Left cardiac atrium (tissue), 4 donors: ENCODE data around the gene FPR1. TPM values are rescaled to one million over a fixed set of nuclear protein-coding genes. Genes with fewer than 3 reads are reported as not detected.

Experiments
- ATAC-seq, 2 donors: fragments of 200-7000 bp; cut with Tn5 transposase; one replicate each; pipeline ENCODE4 v1.9.1; 2020; ENCODE audit warnings: mild to moderate bottlenecking in 2 of 2, moderate library complexity in 2 of 2
- DNase-seq: peaks from one replicate; pipeline ENCODE4 v3.0.0-alpha.2; 2020
- intact Hi-C, 2 donors: fragments of 100-400 bp; cut with DNase I; formaldehyde crosslinking; loops; one replicate each; pipeline versions ENCODE4 v1.14.1 to v1.15.1; 2022 to 2023
- total RNA-seq, 2 donors: library from RNA; stranded (reverse); fragmentation: NEBNext Ultra II Directional; extraction: Animal tissue kit (Norgen Biotek cat#: 25700); gene quantifications; one replicate each; pipeline ENCODE4 v1.2.1, GENCODE V29; 2021
- donor health status: DM: no; HTN: yes; CAD: no.
- donor health status: DM: no; HTN: yes; CAD: no; lungs with severe emphysema.
- donor health status: DM: yes; HTN: yes; CAD: no.
- donor health status: Dilated cardiomyopathy.

Gene FPR1
- total RNA-seq, 2 donors from 2014 or later = 12.9 to 14.5 TPM

GRCh38 chr19:51714848-51715247, 36.8 kb downstream of the FPR1 start:
- ATAC-seq (peak in 1 of 2 donors; percentile 2), DNase-seq (no peak)
- intact Hi-C loops = loop anchor here in 1 of 2 donors (10.0 kb wide), 1 partner anchor 70 kb away; no protein-coding TSS in a partner anchor

GRCh38 chr19:51713319-51714285, 38.1 kb downstream of the FPR1 start:
- intact Hi-C loops = loop anchor here in 1 of 2 donors (10.0 kb wide), 1 partner anchor 71 kb away; no protein-coding TSS in a partner anchor
- DNase-seq = no peak
- peak in 1 of 2 donors; percentile 3 for ATAC-seq

DNA sequence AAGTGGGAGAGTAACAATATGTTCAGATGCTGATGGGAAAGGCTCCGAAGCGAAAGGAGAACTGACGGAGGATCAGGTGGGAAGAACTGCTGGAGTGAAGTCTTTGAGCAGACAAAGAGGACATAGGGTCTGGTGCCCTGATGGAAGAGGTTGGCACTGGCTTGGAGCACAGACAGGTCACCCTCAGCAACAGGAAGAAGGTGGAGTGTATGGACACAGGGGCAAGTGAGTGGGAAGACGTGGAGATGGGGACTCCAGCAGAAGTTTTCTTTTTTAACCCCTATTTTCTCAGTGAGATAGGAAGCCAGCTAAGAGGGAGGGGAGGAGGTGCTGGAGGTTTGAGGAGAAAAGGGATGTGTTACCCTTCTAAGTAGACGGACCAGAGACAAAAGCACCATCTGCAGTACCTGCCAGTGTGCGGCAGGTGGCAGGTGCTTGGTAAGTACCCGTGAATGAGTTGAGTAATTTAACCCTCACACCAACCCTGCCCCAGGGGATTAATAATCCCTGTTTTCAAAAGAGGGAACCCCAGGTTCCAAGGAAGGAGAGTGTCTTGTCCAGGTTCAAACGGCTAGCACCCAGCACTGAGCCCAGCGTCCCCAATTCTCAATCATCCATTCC, 39.1 kb downstream of the FPR1 start:
- no peak for DNase-seq
- intact Hi-C loops = loop anchor here in 1 of 2 donors (10.0 kb wide), 1 partner anchor 72 kb away; no protein-coding TSS in a partner anchor
- ATAC-seq = peak in 1 of 2 donors; percentile 0

DNA sequence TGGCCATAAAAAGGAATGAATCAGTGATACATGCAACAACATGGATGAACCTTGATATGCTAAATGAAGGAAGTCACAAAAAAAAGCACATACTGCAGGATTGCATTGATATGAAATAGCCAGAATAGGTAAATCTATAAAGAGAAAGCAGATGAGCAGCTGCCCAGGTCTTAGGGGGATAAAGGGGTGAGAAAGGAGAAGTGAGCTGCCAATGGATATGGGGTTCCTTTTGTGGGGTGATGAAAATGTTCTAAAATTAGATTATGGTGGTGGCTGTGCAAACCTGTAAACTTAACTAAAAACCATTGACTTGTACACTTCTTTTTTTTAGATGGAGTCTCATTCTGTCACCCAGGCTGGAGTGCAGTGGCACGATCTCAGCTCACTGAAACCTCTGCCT, 40.0 kb downstream of the FPR1 start:
- DNase-seq = no peak
- intact Hi-C loops = loop anchor here in 1 of 2 donors (10.0 kb wide), 1 partner anchor 73 kb away; no protein-coding TSS in a partner anchor
- no peak for ATAC-seq

- intact Hi-C loops = loop anchor here in 1 of 2 donors (10.0 kb wide), 1 partner anchor 75 kb away; no protein-coding TSS in a partner anchor
- no peak for ATAC-seq
- no peak for DNase-seq
These were observed 41.5 kb downstream of the FPR1 start for GRCh38 chr19:51710163-51710562.

GRCh38 chr19:51709575-51709974, 42.1 kb downstream of the FPR1 start:
- intact Hi-C loops = no loop called here
- DNase-seq (no peak), ATAC-seq (no peak)

GRCh38 chr19:51708811-51709210, 42.9 kb downstream of the FPR1 start:
- ATAC-seq (no peak), DNase-seq (no peak)
- intact Hi-C loops = no loop called here

DNA sequence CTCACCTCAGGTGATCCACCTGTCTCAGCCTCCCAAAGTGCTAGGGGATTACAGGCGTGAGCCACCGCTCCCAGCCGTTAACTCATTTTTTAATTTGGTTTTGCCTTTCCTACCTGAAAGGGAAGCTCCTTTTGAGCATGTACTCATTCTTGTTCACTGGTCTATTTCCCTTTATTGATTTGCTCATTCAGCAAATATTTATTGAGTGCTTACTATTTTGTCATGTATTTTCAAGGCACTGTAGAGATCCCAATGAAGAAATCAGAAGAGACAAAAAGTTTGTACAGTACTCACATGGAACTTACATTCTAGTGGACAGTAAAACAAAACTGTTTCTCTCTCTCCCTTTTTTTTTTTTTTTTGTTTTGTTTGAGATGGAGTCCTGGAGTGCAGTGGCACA, 44.8 kb downstream of the FPR1 start:
- intact Hi-C loops = no loop called here
- ATAC-seq = no peak
- no peak for DNase-seq

GRCh38 chr19:51706296-51706695, 45.4 kb downstream of the FPR1 start:
- DNase-seq = no peak
- intact Hi-C loops = no loop called here
- ATAC-seq = no peak

DNA sequence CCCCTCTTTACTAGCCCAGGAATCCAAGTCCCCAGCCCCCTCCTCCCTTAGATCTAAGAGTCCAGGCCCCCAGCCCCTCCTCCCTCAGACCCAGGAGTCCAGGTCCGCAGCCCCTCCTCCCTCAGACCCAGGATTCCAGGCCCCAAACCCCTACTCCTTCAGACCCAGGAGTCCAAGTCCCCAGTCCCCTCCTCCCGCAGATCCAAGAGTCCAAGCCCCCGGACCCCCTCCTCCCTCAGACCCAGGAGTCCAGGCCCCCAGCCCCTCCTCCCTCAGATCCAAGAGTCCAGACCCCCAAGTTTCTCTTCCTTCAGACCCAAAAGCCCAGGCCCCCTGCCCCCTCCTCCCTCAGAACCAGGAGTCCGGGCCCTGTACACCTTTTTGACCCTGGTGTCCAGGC, 47.1 kb downstream of the FPR1 start:
- intact Hi-C loops = loop anchor here in 1 of 2 donors (2.0 kb wide), 1 partner anchor 16 kb away; no protein-coding TSS in a partner anchor
- ATAC-seq = no peak
- no peak for DNase-seq

DNA sequence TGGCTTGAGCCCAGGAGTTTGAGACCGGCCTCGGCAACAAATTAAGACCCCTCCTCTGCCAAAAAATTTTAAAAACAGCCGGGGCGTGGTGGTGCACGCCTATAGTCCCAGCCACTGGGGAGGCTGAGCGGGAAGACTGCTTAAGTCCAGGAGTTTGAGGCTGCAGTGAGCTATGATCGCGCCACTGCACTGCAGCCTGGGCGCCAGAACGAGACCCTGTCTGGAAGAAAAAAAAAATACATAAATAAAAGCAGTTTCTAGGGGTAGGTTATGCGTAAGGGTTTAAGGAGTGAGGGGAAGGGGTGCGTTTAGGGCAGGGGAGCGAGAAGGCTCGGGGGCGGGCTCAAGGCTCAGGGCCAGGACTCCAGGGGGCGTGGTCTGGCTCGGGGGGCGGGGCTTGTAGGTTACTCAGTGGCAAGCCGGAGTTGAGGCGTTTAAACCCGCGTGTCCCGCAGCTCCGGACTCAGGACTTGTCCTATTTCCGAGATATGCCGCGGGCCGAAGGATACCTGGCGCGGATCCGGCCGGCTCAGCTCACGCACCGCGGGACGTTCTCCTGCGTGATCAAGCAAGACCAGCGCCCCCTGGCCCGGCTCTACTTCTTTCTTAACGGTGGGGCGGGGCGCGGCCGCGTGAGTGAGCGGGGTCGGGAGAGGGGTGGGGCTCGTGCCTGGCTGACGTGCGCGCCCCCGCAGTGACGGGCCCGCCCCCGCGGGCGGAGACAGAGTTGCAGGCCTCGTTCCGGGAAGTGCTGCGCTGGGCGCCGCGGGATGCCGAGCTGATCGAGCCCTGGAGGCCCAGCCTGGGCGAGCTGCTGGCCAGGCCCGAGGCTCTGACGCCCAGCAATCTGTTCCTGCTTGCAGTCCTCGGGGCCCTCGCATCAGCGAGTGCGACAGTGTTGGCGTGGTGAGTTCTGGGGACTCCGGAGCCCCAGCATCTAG, 47.8 kb downstream of the FPR1 start:
- intact Hi-C loops = loop anchor here in 1 of 2 donors (2.0 kb wide), 1 partner anchor 15 kb away; no protein-coding TSS in a partner anchor
- DNase-seq = peak; percentile 98
- ATAC-seq = peak; percentile 86 to 95

- peak in 1 of 2 donors; percentile 0 for ATAC-seq
- intact Hi-C loops = no loop called here
- DNase-seq = no peak
These were observed 48.7 kb downstream of the FPR1 start for GRCh38 chr19:51702825-51703574.

- ATAC-seq (peak; percentile 24 to 28), DNase-seq (peak; percentile 86)
- intact Hi-C loops = no loop called here
These were observed 49.4 kb downstream of the FPR1 start for GRCh38 chr19:51702103-51702824.

DNA sequence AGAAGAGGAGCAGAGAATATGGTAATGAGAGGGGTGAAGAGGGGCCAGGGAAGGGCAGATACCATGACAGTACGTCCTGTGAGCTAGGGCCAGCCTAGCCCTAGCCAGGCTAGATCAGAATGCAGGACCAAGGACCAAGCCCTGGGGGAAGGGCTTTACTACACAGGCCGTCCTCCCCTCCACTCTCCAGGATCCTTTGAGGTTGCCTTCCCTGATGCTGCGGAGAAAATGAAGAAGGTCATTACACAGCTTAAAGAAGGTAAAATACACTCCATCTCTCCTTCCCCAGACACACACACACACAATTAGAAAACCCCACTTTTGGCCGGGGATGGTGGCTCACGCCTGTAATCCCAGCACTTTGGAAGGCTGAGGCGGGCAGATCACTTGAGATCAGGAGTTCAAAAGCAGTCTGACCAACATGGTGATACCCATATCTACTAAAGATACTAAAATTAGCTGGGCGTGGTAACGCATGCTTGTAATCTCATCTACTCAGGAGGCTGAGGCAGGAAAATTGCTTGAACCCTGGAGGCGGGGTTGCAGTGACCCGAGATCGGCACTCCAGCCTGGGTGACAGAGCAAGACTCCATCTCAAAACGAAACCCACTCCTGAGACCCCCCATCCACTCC, 50.1 kb downstream of the FPR1 start:
- DNase-seq = no peak
- intact Hi-C loops = no loop called here
- no peak for ATAC-seq

DNA sequence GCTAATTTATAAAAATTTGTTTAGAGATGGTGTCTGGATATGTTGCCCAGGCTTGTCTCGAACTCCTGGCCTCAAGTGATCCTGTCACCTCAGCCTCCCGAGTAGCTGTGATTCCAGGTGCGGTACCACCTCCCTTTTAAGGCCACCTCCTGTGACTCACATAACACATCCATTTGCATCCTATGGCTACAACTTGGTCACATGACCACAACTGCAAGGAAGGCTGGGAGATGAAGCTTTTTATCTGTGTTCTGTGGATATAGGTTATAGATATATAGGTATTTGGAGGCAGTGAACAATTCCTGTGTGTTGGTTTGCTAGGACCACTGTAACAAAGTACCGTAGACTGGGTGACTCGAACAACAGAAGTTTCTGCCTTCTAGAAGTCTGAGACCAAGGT, 52.5 kb downstream of the FPR1 start:
- ATAC-seq (no peak), DNase-seq (no peak)
- intact Hi-C loops = no loop called here

DNA sequence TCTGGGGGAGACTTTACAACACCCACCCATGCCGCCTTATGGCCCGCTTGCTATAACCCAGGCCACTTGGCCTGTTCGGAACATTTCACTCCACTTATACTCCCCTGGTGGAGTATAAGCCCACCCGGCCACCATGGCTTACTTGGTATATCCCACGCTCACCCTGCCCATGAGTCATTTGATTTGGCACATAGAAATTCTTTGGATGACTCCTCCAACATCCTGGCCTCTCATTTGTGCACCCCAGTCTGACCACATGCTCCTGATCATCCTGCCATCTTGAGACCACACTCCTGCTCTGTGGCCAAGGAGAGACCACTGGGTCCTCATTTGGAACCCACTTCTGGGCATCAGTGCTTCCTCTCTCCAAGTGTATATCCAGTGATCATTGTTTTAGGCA, 53.4 kb downstream of the FPR1 start:
- intact Hi-C loops = no loop called here
- DNase-seq = no peak

GRCh38 chr19:51697169-51697776, 54.4 kb downstream of the FPR1 start:
- DNase-seq = no peak
- intact Hi-C loops = no loop called here
- no peak for ATAC-seq

More for the DNA sequence above, 53.4 kb downstream of the FPR1 start:
- no peak for ATAC-seq
